ENCODE results near the gene TRIM28. TPM values are rescaled to one million over a fixed set of nuclear protein-coding genes. Genes with fewer than 3 reads are reported as not detected.

TRIM28 gene
- total RNA-seq, 1 experiment from 2014 or later, result 863 TPM

- Mint-ChIP-seq H3K27ac (ENCODE audit: unreplicated experiment) (peak overlapping the region; percentile 58), H3K4me1 (ENCODE audit: low read depth, unreplicated experiment) (peaks cover 31% of the 10 kb centered on the region), H3K36me3 (ENCODE audit: insufficient read depth, unreplicated experiment) (peaks cover 98% of the 10 kb centered on the region), H3K9me3 (ENCODE audit: unreplicated experiment) (no peaks in the 10 kb centered on the region), H3K4me3 (ENCODE audit: unreplicated experiment) (peak overlapping the region; percentile 99), H3K27me3 (ENCODE audit: insufficient read depth, unreplicated experiment) (no peaks in the 10 kb centered on the region)
- TF ChIP-seq CTCF (IDR thresholded peaks at IDR 0.05; ENCODE audit: insufficient read depth in 1 of 2, low read depth in 1 of 2, low read length in 1 of 2, severe bottlenecking in 1 of 2, unreplicated experiment in 1 of 2), result no peak
- Histone ChIP-seq H3K27me3 (replicated peaks; ENCODE audit: control insufficient read depth, insufficient read depth, low read length) (no peaks in the 10 kb centered on the region), H3K4me1 (peaks cover 8% of the 10 kb centered on the region; the same call in 1 of the 2 replicates), H3K4me3 (ENCODE audit: low read depth, low read length) (peak overlapping the region; percentile 53), H3K9me3 (no peaks in the 10 kb centered on the region), H3K36me3 (ENCODE audit: control insufficient read depth, insufficient read depth, low read length) (no peaks in the 10 kb centered on the region; the same call in 1 of the 2 replicates)
- no peak for DNase-seq
- ChIA-PET POLR2A (interaction anchor here (1.2 kb wide), 1 partner anchor 18 kb away, joined by 3 read pairs; the partner anchor contains the start of gene TRIM28), CTCF (interaction anchor here (1.3 kb wide), 1 partner anchor 18 kb away, joined by 3 read pairs; the partner anchor contains the start of gene TRIM28)
- no TSS peak for BruUV-seq (replicated peaks)
- intact Hi-C loops (cut with micrococcal nuclease; ENCODE audit: unreplicated experiment), result no loop called here
These were observed 17.7 kb downstream of the TRIM28 start for GRCh38 chr19:58561373-58562121.

GRCh38 chr19:58562122-58563033 is 18.5 kb downstream of the TRIM28 start:
- peak in 1 of 2 experiments; percentile 56 for DNase-seq
- intact Hi-C loops (cut with micrococcal nuclease; ENCODE audit: unreplicated experiment), result loop anchor here (1.0 kb wide), 1 partner anchor 10 kb away; no protein-coding TSS in a partner anchor
- no peaks in the 10 kb centered on the region; the same call in 1 of the 2 replicates for H3K36me3 ChIP-seq (ENCODE audit: control insufficient read depth, insufficient read depth, low read length)
- H3K27me3 Mint-ChIP-seq (ENCODE audit: insufficient read depth, unreplicated experiment), result no peaks in the 10 kb centered on the region
- H3K4me3 ChIP-seq (ENCODE audit: low read depth, low read length), result peak overlapping the region; percentile 53
- H3K9me3 Mint-ChIP-seq (ENCODE audit: unreplicated experiment), result no peaks in the 10 kb centered on the region
- H3K9me3 ChIP-seq, result no peaks in the 10 kb centered on the region
- ChIA-PET POLR2A (interaction anchor here (0.9 to 1.1 kb wide), 2 partner anchors 8 to 11 kb away, joined by 4 read pairs; partner anchors contain the start of gene CHMP2A), CTCF (interaction anchor here (1.3 kb wide), 1 partner anchor 19 kb away, joined by 3 read pairs; the partner anchor contains the start of gene TRIM28)
- peaks cover 26% of the 10 kb centered on the region for H3K4me1 Mint-ChIP-seq (ENCODE audit: low read depth, unreplicated experiment)
- H3K27ac Mint-ChIP-seq (ENCODE audit: unreplicated experiment), result peak overlapping the region; percentile 58
- H3K4me3 Mint-ChIP-seq (ENCODE audit: unreplicated experiment), result peak overlapping the region; percentile 99
- no TSS peak for BruUV-seq (replicated peaks)
- peaks cover 91% of the 10 kb centered on the region for H3K36me3 Mint-ChIP-seq (ENCODE audit: insufficient read depth, unreplicated experiment)
- H3K27me3 ChIP-seq (replicated peaks; ENCODE audit: control insufficient read depth, insufficient read depth, low read length), result no peaks in the 10 kb centered on the region
- no peak for TF ChIP-seq CTCF (IDR thresholded peaks at IDR 0.05; ENCODE audit: insufficient read depth in 1 of 2, low read depth in 1 of 2, low read length in 1 of 2, severe bottlenecking in 1 of 2, unreplicated experiment in 1 of 2)
- peaks cover 4% of the 10 kb centered on the region; the same call in 1 of the 2 replicates for H3K4me1 ChIP-seq
